Fibroblast of skin of left biceps (primary cell): ENCODE results near the gene CIB1.
A peak's percentile ranks its signal among the peaks of the same experiment; 100 is the strongest.
"Not testable (repeated sequence)": the region's sequence is repeated elsewhere in the genome, so short reads cannot be mapped to it uniquely, and the experiment has no call there.

Experiments
- DNase-seq, 2 experiments: peaks; one replicate each; pipeline ENCODE4 v3.0.0-alpha.2; 2013; ENCODE audit warnings: low read depth in 2 of 2

CIB1 gene

GRCh38 chr15:90233387-90234095 is at the start of gene CIB1:
Gene CIB1 (minus strand): TSS chr15:90233941. CDS start chr15:90233885, 56 bp downstream.
- DNase-seq: peak; percentile 89 to 93

- DNase-seq: not testable (repeated sequence)
Measured at GRCh38 chr15:90281637-90282036, 47.9 kb upstream of the CIB1 start.

- not testable (repeated sequence) for DNase-seq
Measured at GRCh38 chr15:90280743-90281142, 47.0 kb upstream of the CIB1 start.

- DNase-seq: not testable (repeated sequence)
Measured at GRCh38 chr15:90278467-90278866, 44.7 kb upstream of the CIB1 start.

- DNase-seq: no peak
Measured at GRCh38 chr15:90271459-90272166, 37.9 kb upstream of the CIB1 start.

GRCh38 chr15:90270502-90271150 is 36.9 kb upstream of the CIB1 start:
- DNase-seq: no peak

- DNase-seq: no peak
Measured at GRCh38 chr15:90268415-90268814, 34.7 kb upstream of the CIB1 start.

GRCh38 chr15:90266485-90266884 is 32.7 kb upstream of the CIB1 start:
- no peak for DNase-seq

GRCh38 chr15:90266061-90266431 is 32.3 kb upstream of the CIB1 start:
- DNase-seq: no peak

GRCh38 chr15:90265271-90266060 is 31.7 kb upstream of the CIB1 start, which contains the start of gene NGRN:
Gene NGRN (plus strand): TSS chr15:90265672. CDS start chr15:90265713, 41 bp downstream.
- DNase-seq: peak; percentile 57 to 62

- no peak for DNase-seq
Measured at GRCh38 chr15:90264671-90265070, 30.9 kb upstream of the CIB1 start.

- DNase-seq: no peak
Measured at GRCh38 chr15:90262426-90262825, 28.7 kb upstream of the CIB1 start.

GRCh38 chr15:90261811-90262210 is 28.1 kb upstream of the CIB1 start:
- DNase-seq: no peak

GRCh38 chr15:90260731-90261130 is 27.0 kb upstream of the CIB1 start:
- DNase-seq: not testable (repeated sequence)

- no peak for DNase-seq
Measured at GRCh38 chr15:90259524-90259923, 25.8 kb upstream of the CIB1 start.

- no peak for DNase-seq
Measured at GRCh38 chr15:90257776-90258175, 24.0 kb upstream of the CIB1 start.

- peak; percentile 44 to 63 for DNase-seq
Measured at GRCh38 chr15:90249203-90249863, 15.6 kb upstream of the CIB1 start, which contains the start of gene TTLL13. Gene TTLL13 (plus strand): TSS chr15:90249556. CDS start chr15:90250631, 1,075 bp downstream.

- DNase-seq: no peak
Measured at GRCh38 chr15:90248789-90249202, 15.1 kb upstream of the CIB1 start.

GRCh38 chr15:90243943-90244639 is 10.3 kb upstream of the CIB1 start:
- DNase-seq: no peak
